Measurements from ENCODE around the gene C19orf47.

DNA sequence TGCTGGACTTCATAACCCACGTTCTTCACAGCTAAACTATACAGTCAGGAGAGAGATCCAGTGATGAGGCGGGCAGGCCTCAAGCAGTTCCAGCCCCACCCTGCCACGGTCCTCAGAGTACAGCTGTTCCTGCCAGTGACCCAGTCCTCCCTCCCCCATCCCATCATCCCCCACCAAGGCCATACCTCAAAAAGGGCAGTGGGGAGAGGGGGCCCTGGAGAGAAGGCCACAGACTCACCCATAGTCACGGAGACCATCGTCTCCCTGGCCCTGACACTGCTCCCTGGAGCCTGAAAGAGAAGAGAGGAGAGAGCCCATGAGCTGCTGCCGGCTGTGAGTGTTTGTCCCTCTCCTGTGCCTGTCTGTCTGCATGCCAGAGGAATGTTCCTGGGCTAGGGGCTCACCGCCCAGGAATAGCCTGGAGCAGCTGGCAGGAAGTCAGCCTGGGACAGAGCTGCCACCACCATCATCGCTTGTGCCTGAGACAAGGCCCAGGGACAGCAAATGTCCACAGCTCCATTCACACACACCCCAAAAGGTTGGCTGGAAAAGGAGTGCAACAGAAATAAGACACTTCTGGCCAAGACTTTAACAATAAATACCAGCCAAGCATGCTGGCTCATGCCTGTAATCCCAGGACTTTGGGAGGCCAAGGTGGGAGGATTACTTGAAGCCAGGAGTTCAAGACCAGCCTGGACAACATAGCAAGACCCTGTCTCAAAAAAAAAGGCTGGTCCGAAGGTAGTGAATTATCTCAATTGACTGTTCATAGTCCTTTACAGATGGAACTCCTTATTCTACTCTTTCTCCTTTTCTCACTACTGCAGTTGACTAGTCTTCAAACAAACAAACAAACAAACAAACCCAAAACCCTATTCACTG, 6.4 kb downstream of the C19orf47 start:
- no peak for TF ChIP-seq EZH2phosphoT487 (IDR thresholded peaks at IDR 0.05; ENCODE audit: borderline replicate concordance)
- TF ChIP-seq, protein P1, sequence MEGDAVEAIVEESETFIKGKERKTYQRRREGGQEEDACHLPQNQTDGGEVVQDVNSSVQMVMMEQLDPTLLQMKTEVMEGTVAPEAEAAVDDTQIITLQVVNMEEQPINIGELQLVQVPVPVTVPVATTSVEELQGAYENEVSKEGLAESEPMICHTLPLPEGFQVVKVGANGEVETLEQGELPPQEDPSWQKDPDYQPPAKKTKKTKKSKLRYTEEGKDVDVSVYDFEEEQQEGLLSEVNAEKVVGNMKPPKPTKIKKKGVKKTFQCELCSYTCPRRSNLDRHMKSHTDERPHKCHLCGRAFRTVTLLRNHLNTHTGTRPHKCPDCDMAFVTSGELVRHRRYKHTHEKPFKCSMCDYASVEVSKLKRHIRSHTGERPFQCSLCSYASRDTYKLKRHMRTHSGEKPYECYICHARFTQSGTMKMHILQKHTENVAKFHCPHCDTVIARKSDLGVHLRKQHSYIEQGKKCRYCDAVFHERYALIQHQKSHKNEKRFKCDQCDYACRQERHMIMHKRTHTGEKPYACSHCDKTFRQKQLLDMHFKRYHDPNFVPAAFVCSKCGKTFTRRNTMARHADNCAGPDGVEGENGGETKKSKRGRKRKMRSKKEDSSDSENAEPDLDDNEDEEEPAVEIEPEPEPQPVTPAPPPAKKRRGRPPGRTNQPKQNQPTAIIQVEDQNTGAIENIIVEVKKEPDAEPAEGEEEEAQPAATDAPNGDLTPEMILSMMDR (conservative IDR thresholded peaks at IDR 0.05; ENCODE audit: low read length), result no peak

All from Loucy (cell line).